K562 (cell line): ENCODE data around the gene FCGR2B. TPM values are rescaled to one million over a fixed set of nuclear protein-coding genes. Genes with fewer than 3 reads are reported as not detected.
A peak's percentile ranks its signal among the peaks of the same experiment; 100 is the strongest.
"Not testable (repeated sequence)": the region's sequence is repeated elsewhere in the genome, so short reads cannot be mapped to it uniquely, and the experiment has no call there.

Source experiments
- ATAC-seq: fragments of 200-7000 bp; cut with Tn5 transposase; 3 replicates; pipeline ENCODE4 v1.9.1; 2020; ENCODE audit warnings: moderate library complexity
- BruUV-seq: library from RNA; stranded (reverse); fragments of 400-500 nt; replicated peaks from 2 replicates; lab custom pipeline; 2021; lab: Mats Ljungman, UMichigan
- CTCF ChIA-PET: fragments of 300-600 bp; formaldehyde crosslinking; extraction: SDS; loops from one replicate; lab custom pipeline; 2021; ENCODE audit warnings: low intra/inter-chr PET ratio; lab: Yijun Ruan, JAX
- POLR2A ChIA-PET: fragments of 300-600, 350-650 bp; sonication (Branson Sonifier 250); formaldehyde crosslinking; extraction: SDS; loops from one replicate; lab custom pipeline; 2021; ENCODE audit warnings: antibody characterized with exemption, inconsistent platforms; lab: Yijun Ruan, JAX
- DNase-seq, 4 experiments: peaks; one replicate each; pipeline versions ENCODE4 v3.0.0 to v3.0.0-alpha.2; 2011 to 2018; ENCODE audit warnings: low spot score in 3 of 4, mixed read lengths in 3 of 4; ENCODE audit errors: extremely low read depth in 1 of 4
- FAIRE-seq: peaks from 2 replicates; lab custom pipeline; 2011; peaks lifted over from hg19 to GRCh38; lab: Jason Lieb, UNC
- H2AFZ ChIP-seq: 2 replicates; pipeline ENCODE4 v1.6.0; 2011; ENCODE audit warnings: low read depth, low read length, control low read depth, inconsistent platforms
- H3K27ac ChIP-seq: fragments of 200-600 bp; 3 replicates; pipeline ENCODE4 v1.8.0; 2011; ENCODE audit warnings: low read depth, mild to moderate bottlenecking, control low read depth, inconsistent platforms, low read length, moderate library complexity, mixed read lengths; ENCODE audit errors: extremely low read depth
- H3K27me3 ChIP-seq, 2 experiments: fragments of 300-600 bp in 1 of 2; 2 replicates in 1 of 2; 3 replicates in 1 of 2; pipeline versions ENCODE4 v1.6.0 to v1.8.0; 2011; ENCODE audit warnings: inconsistent platforms in 2 of 2, low read length in 2 of 2, mild to moderate bottlenecking in 1 of 2, mixed read lengths in 1 of 2, moderate library complexity in 1 of 2; ENCODE audit not compliant: control insufficient read depth in 2 of 2, insufficient read depth in 2 of 2
- H3K36me3 ChIP-seq: fragments of 300-600 bp; 3 replicates; pipeline ENCODE4 v1.8.0; 2011; ENCODE audit warnings: mild to moderate bottlenecking, low read length, inconsistent platforms; ENCODE audit not compliant: control insufficient read depth, insufficient read depth
- H3K4me1 ChIP-seq, 2 experiments: fragments of 200-600 bp in 1 of 2; replicated peaks in 1 of 2; 2 replicates in 1 of 2; 3 replicates in 1 of 2; pipeline versions ENCODE4 v1.5.1 to v1.8.0; 2011; ENCODE audit warnings: inconsistent platforms in 2 of 2, low read length in 2 of 2, mild to moderate bottlenecking in 1 of 2, mixed read lengths in 1 of 2, moderate library complexity in 1 of 2; ENCODE audit not compliant: control insufficient read depth in 2 of 2, insufficient read depth in 2 of 2
- H3K4me2 ChIP-seq: 2 replicates; pipeline ENCODE4 v1.6.1; 2011; ENCODE audit warnings: low read length, control low read depth, inconsistent platforms, mixed read lengths; ENCODE audit not compliant: insufficient read depth
- H3K4me3 ChIP-seq: fragments of 200-600 bp; sonication (generic), shearing (Covaris generic); 2 replicates; pipeline ENCODE4 v1.5.1; 2016; ENCODE audit warnings: control low read depth, inconsistent platforms
- H3K79me2 ChIP-seq: fragments of 200-600 bp; 3 replicates; pipeline ENCODE4 v1.8.0; 2011; ENCODE audit warnings: low read length, inconsistent platforms; ENCODE audit not compliant: control insufficient read depth, insufficient read depth
- H3K9ac ChIP-seq, 2 experiments: 2 replicates each; pipeline versions ENCODE4 v1.6.0 to v1.6.1; 2011; ENCODE audit warnings: low read depth in 2 of 2, low read length in 2 of 2, control low read depth in 1 of 2, inconsistent platforms in 1 of 2, mild to moderate bottlenecking in 1 of 2, mixed read lengths in 1 of 2; ENCODE audit not compliant: insufficient read depth in 1 of 2
- H3K9me1 ChIP-seq: one replicate; pipeline ENCODE4 v1.6.0; 2011; ENCODE audit warnings: inconsistent platforms, mild to moderate bottlenecking, low read length, moderate library complexity; ENCODE audit not compliant: control insufficient read depth, insufficient read depth
- H3K9me3 ChIP-seq: replicated peaks from 2 replicates; pipeline ENCODE4 v1.5.1; 2011; ENCODE audit warnings: low read depth, low read length, inconsistent platforms; ENCODE audit not compliant: control insufficient read depth, insufficient read depth
- H4K20me1 ChIP-seq: replicated peaks from 2 replicates; pipeline ENCODE4 v1.6.1; 2011; ENCODE audit warnings: low read length, inconsistent platforms, mixed read lengths; ENCODE audit not compliant: control insufficient read depth, insufficient read depth
- BACH1 ChIP-seq: fragments of 200-800 bp; sonication (Bioruptor generic); IDR thresholded peaks from 2 replicates; pipeline ENCODE4 v1.6.1; 2016; ENCODE audit warnings: missing genetic modification characterization, missing compliant biosample characterization
- NR2C2 ChIP-seq, 2 experiments: fragments of 200-800 bp in 1 of 2; sonication (Bioruptor generic) in 1 of 2; sonication (generic) in 1 of 2; formaldehyde crosslinking in 1 of 2; IDR thresholded peaks; 2 replicates each; pipeline versions ENCODE4 v1.6.1 to v1.8.0; 2016 to 2022; ENCODE audit warnings: mild to moderate bottlenecking in 1 of 2, missing compliant biosample characterization in 1 of 2, missing genetic modification characterization in 1 of 2, missing genetic modification reagents in 1 of 2
- RCOR1 ChIP-seq, 2 experiments: IDR thresholded peaks; 2 replicates each; pipeline ENCODE4 v1.6.1; 2012; ENCODE audit warnings: low read depth in 2 of 2, low read length in 2 of 2, borderline replicate concordance in 1 of 2, improper control_type of control experiment in 1 of 2
- ZBTB11 ChIP-seq, 3 experiments: fragments of 200-800 bp in 1 of 3; fragments of 250-450 bp in 1 of 3; fragments of 450-650 bp in 1 of 3; sonication (Bioruptor Pico) in 1 of 3; sonication (Bioruptor generic) in 1 of 3; formaldehyde crosslinking in 1 of 3; IDR thresholded peaks; 2 replicates each; pipeline versions ENCODE4 v1.6.1 to v1.8.0; 2016 to 2022; ENCODE audit warnings: mild to moderate bottlenecking in 2 of 3, missing genetic modification characterization in 2 of 3, missing compliant biosample characterization in 1 of 3, moderate library complexity in 1 of 3
- ZKSCAN8 ChIP-seq: fragments of 200-800 bp; sonication (Bioruptor generic); IDR thresholded peaks from 2 replicates; pipeline ENCODE4 v1.6.1; 2016; ENCODE audit warnings: missing genetic modification characterization, missing compliant biosample characterization
- WGBS: fragments of 100-300 bp; shearing (Covaris generic); methylation state at CpG from one replicate; pipeline ENCODE4 v1.1.6; 2016; ENCODE audit warnings: low coverage, mixed read lengths; ENCODE audit not compliant: insufficient coverage; ENCODE audit errors: missing lambda C conversion rate; 5-methylcytosine and 5-hydroxymethylcytosine counted together
- in situ Hi-C: fragments of 300-500 bp; cut with MboI; formaldehyde crosslinking; loops from 4 replicates; pipeline ENCODE4 v1.15.0; 2018; ENCODE audit warnings: inconsistent platforms, mixed read lengths
- intact Hi-C: fragments of 100-400 bp; cut with micrococcal nuclease; formaldehyde crosslinking; loops from 2 replicates; pipeline ENCODE4 v1.14.2; 2022
- polyA plus RNA-seq, 8 experiments: library from polyadenylated mRNA; depleted of rRNA in 4 of 8; stranded (reverse) in 5 of 8; unstranded in 3 of 8; fragments of >200 nt; fragmentation: Nextera tagmentation in 2 of 8; fragmentation: Illumina TruSeq in 1 of 8; extraction: Ambion mirVana in 2 of 8; extraction: Trizol in 1 of 8; gene quantifications; 2 replicates each; pipeline versions ENCODE4 v1.2.1 to v1.2.3, GENCODE V29; 2011 to 2014; ENCODE audit warnings: inconsistent platforms in 1 of 8, missing spikeins in 1 of 8
- total RNA-seq, 7 experiments: library from RNA; depleted of rRNA in 6 of 7; stranded (reverse); fragments of >200 nt in 6 of 7; fragmentation: Illumina TruSeq in 2 of 7; extraction: Trizol in 2 of 7; gene quantifications; 2 replicates each; pipeline versions ENCODE4 v1.2.1 to v1.2.3, GENCODE V29; 2011 to 2021; ENCODE audit warnings: low replicate concordance in 1 of 7
- TF ChIP-seq, protein P1 (sequence below), 2 experiments: fragments of 200-800 bp in 1 of 2; sonication (Bioruptor generic) in 1 of 2; sonication (generic) in 1 of 2; formaldehyde crosslinking in 1 of 2; IDR thresholded peaks in 1 of 2; conservative IDR thresholded peaks in 1 of 2; 2 replicates each; pipeline versions ENCODE4 v1.5.0 to v1.6.1; 2016 to 2020; ENCODE audit warnings: missing compliant biosample characterization in 1 of 2, missing genetic modification characterization in 1 of 2, missing genetic modification reagents in 1 of 2

FCGR2B gene
- total and polyA plus RNA-seq, 9 of the 15 experiments (the other 6 are each of a cell fraction or from before 2014, with no cell fraction given): 1.7 to 8.9 (median 3.9) TPM

DNA sequence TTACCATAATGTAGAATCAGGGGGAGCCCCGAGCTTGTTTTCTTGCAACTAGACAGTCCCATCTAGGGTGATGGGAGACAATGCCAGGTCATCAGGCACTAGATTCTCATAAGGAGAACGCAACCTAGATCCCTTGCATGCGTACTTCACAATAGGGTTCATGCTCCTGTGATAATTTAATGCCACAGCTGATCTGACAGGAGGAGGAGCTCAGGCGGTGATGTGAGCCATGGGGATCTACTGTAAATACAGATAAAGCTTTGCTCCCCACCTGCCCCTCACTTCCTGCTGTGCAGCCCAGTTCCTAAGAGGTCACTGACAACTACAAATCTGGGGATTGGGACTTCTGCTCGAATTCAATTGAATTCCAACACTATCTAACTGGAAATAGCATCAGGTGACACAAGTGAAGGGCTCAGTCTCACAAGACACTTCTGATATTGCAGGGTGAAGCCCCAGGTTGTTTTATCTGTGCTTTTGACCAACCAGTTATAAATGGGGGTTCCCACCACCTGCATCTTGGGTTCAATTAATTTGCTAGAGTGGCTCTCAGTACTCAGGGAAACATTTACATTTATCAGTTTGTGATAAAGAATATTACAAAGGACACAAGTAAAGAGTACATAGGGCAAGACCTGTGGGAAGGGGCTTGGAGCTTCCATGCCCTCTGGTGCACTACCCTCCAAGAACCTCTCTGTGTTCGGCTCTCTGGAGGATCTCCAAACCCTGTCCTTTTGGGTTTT lies 24.5 kb upstream of the FCGR2B start:
- H3K27ac ChIP-seq; CTCF ChIA-PET; H3K9me3 ChIP-seq; H3K4me3 ChIP-seq; intact Hi-C loops; TF ChIP-seq NR2C2 (CRISPR knock-in tag; IDR thresholded peaks at IDR 0.05): not testable (repeated sequence)
- TF ChIP-seq ZKSCAN8 (peak; percentile 58; the same call in 1 of the 2 replicates), ZBTB11 (CRISPR knock-in tag; IDR thresholded peaks at IDR 0.05) (peak in 1 of 3 experiments; percentile 63; a peak in 2 of 6 replicates), BACH1 (tag) (peak; percentile 28; the same call in 1 of the 2 replicates), NR2C2 (tag; IDR thresholded peaks at IDR 0.05) (0 out of 2 replicates have a peak, but pooled peaks have one; percentile 25), RCOR1 (IDR thresholded peaks at IDR 0.05; ENCODE audit: borderline replicate concordance in 1 of 2, low read depth in 2 of 2, low read length in 2 of 2) (0 out of 4 replicates have a peak, but pooled peaks of 1 of the 2 experiments have one; percentile 8)
- TF ChIP-seq, protein P1, sequence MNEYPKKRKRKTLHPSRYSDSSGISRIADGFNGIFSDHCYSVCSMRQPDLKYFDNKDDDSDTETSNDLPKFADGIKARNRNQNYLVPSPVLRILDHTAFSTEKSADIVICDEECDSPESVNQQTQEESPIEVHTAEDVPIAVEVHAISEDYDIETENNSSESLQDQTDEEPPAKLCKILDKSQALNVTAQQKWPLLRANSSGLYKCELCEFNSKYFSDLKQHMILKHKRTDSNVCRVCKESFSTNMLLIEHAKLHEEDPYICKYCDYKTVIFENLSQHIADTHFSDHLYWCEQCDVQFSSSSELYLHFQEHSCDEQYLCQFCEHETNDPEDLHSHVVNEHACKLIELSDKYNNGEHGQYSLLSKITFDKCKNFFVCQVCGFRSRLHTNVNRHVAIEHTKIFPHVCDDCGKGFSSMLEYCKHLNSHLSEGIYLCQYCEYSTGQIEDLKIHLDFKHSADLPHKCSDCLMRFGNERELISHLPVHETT (CRISPR knock-in tag; conservative IDR thresholded peaks at IDR 0.05 in 1 of 2, IDR thresholded peaks at IDR 0.05 in 1 of 2): peak in 1 of 2 experiments; percentile 58; a peak in 1 of 4 replicates
- TF ChIP-seq, all 486 proteins: peak for 6; not testable (repeated sequence) for 480
- ATAC-seq (peak; percentile 81), FAIRE-seq (peak; percentile 70), DNase-seq (peak in 1 of 4 experiments; percentile 78)
- BruUV-seq, H3K79me2 ChIP-seq, H3K9ac ChIP-seq, H3K27me3 ChIP-seq, H3K36me3 ChIP-seq, POLR2A ChIA-PET, H4K20me1 ChIP-seq, H2AFZ ChIP-seq, H3K9me1 ChIP-seq, H3K4me2 ChIP-seq: not testable (repeated sequence)
- in situ Hi-C loops: loop anchor here (5.0 kb wide), 1 partner anchor 81 kb away; no protein-coding TSS in a partner anchor
- peaks cover 4 to 29% of the 10 kb centered on the region in 2 experiments; a peak in 4 of 5 replicates for H3K4me1 ChIP-seq
- WGBS: 0% methylated on average over 2 of the region's 6 CpGs
